IPS DF 4.7 (cell line): ENCODE measurements around the gene LSM14A.

Experiments used
- DNase-seq: peaks from one replicate; pipeline ENCODE4 v3.0.0-alpha.2; 2013; ENCODE audit warnings: low spot score; ENCODE audit errors: extremely low read depth

Gene LSM14A

GRCh38 chr19:34254698-34255432 is 82.6 kb downstream of the LSM14A start:
- DNase-seq = no peak

- no peak for DNase-seq
These were observed 83.2 kb downstream of the LSM14A start for GRCh38 chr19:34255546-34255945.

GRCh38 chr19:34256835-34257558 is 84.7 kb downstream of the LSM14A start:
- no peak for DNase-seq

- no peak for DNase-seq
These were observed 85.2 kb downstream of the LSM14A start for GRCh38 chr19:34257559-34257924.

- DNase-seq = no peak
These were observed 87.2 kb downstream of the LSM14A start for GRCh38 chr19:34259367-34260095.

- DNase-seq = no peak
These were observed 88.5 kb downstream of the LSM14A start for GRCh38 chr19:34260771-34261173.

GRCh38 chr19:34261334-34262109 is 89.2 kb downstream of the LSM14A start:
- DNase-seq = no peak

- DNase-seq = no peak
These were observed 91.5 kb downstream of the LSM14A start for GRCh38 chr19:34263745-34264237.

- no peak for DNase-seq
These were observed 92.9 kb downstream of the LSM14A start for GRCh38 chr19:34265221-34265650.

- DNase-seq = no peak
These were observed 96.8 kb downstream of the LSM14A start for GRCh38 chr19:34269081-34269480.

GRCh38 chr19:34269489-34269888 is 97.2 kb downstream of the LSM14A start:
- DNase-seq = no peak

GRCh38 chr19:34269968-34270621 is 97.8 kb downstream of the LSM14A start:
- DNase-seq = no peak

- no peak for DNase-seq
These were observed 100.8 kb downstream of the LSM14A start for GRCh38 chr19:34273121-34273520.

- no peak for DNase-seq
These were observed 102.1 kb downstream of the LSM14A start for GRCh38 chr19:34274284-34274826.

- DNase-seq = no peak
These were observed 102.7 kb downstream of the LSM14A start for GRCh38 chr19:34274827-34275625.

GRCh38 chr19:34275705-34276104 is 103.4 kb downstream of the LSM14A start:
- no peak for DNase-seq

- DNase-seq = no peak
These were observed 104.3 kb downstream of the LSM14A start for GRCh38 chr19:34276614-34277013.

GRCh38 chr19:34277244-34277643 is 104.9 kb downstream of the LSM14A start:
- no peak for DNase-seq

- no peak for DNase-seq
These were observed 106.5 kb downstream of the LSM14A start for GRCh38 chr19:34278783-34279182.
